Measurements from ENCODE around the gene INVS.

GRCh38 chr9:100074093-100074492 is 24.9 kb upstream of the INVS start:
- TF ChIP-seq TSHZ2 (CRISPR knock-in tag; IDR thresholded peaks at IDR 0.05) (no peak), RARB (CRISPR knock-in tag; IDR thresholded peaks at IDR 0.05) (no peak), TCF4 (CRISPR knock-in tag; IDR thresholded peaks at IDR 0.05; ENCODE audit: borderline replicate concordance) (no peak), OSR1 (CRISPR knock-in tag; IDR thresholded peaks at IDR 0.05) (no peak), PATZ1 (CRISPR knock-in tag; IDR thresholded peaks at IDR 0.05; ENCODE audit: borderline replicate concordance) (no peak)
- TF ChIP-seq, protein P1, sequence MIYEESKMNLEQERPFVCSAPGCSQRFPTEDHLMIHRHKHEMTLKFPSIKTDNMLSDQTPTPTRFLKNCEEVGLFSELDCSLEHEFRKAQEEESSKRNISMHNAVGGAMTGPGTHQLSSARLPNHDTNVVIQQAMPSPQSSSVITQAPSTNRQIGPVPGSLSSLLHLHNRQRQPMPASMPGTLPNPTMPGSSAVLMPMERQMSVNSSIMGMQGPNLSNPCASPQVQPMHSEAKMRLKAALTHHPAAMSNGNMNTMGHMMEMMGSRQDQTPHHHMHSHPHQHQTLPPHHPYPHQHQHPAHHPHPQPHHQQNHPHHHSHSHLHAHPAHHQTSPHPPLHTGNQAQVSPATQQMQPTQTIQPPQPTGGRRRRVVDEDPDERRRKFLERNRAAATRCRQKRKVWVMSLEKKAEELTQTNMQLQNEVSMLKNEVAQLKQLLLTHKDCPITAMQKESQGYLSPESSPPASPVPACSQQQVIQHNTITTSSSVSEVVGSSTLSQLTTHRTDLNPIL (CRISPR knock-in tag; IDR thresholded peaks at IDR 0.05; ENCODE audit: low read depth): no peak

Measured in SK-N-SH treated with all-trans-retinoic acid at 6 μM for 48 hours (cell line).